Measurements from ENCODE around the gene MMD. TPM values are rescaled to one million over a fixed set of nuclear protein-coding genes. Genes with fewer than 3 reads are reported as not detected.
"Not testable (repeated sequence)": the region's sequence is repeated elsewhere in the genome, so short reads cannot be mapped to it uniquely, and the experiment has no call there.

MMD gene
- total RNA-seq, 2 experiments from 2014 or later: 28.9 to 34.0 TPM

DNA sequence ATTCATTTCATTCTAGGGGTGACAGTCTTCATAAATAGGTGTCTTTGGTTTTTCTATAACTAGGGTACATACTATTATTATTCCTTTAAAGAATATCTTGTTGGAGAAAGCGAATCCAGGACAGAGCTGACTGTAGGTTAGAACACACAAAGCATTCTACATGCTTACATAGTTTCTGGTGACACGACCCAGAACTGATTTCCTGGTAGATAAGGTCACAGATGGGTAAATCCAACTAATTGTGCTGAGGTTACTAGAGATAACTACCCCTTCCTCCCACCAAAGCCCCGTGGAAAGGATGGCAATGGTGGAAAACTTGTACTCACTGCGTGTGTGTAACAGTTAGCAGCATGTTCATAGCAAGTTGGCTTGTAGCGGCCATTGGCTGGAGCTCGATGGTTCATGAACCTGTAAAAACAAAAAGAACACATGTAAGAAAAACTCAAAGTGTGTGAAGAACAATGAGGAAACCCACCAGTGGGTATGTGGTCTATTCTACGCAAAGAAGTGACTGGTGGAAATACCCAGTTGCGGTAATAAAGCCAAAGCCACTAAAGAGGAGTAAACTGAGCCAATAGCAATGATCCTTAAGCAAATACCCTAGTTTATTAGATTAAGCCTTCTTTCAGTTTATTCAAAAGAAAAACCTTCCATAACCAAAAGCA lies 7.7 kb downstream of the MMD start:
- Mint-ChIP-seq H3K27me3 (no peaks in the 10 kb centered on the region), H3K4me1 (peaks cover 47% of the 10 kb centered on the region), H3K4me3 (no peak overlapping the region), H3K27ac (no peak overlapping the region), H3K9me3 (peaks cover 3% of the 10 kb centered on the region), H3K36me3 (ENCODE audit: low read depth) (peaks cover 69% of the 10 kb centered on the region)
- ChIA-PET POLR2A (no interaction called here), CTCF (no interaction called here)
- DNase-seq: no peak

DNA sequence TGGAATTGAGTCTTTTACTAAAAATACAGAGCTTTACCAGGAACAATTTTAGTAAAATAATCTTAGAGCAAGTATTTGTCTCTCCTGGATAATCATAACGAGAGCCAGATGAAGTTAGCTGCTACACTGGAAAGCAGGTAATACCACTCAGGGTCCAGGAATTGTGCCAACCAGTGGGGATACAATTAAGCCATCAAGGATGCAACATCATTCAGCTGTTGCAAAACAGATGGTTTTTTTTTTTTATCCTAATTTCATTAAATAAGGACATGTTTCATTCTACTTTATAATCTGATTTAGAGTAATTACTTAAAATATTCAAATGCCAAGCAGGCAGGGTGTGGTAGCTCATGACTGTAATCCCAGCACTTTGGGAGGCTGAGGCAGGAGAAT lies 10.2 kb downstream of the MMD start:
- H3K27ac Mint-ChIP-seq: no peak overlapping the region
- no peak overlapping the region for H3K4me3 Mint-ChIP-seq
- no peaks in the 10 kb centered on the region for H3K27me3 Mint-ChIP-seq
- ChIA-PET CTCF (interaction anchor here (2.1 kb wide), 1 partner anchor 10 kb away, joined by 8 read pairs; the partner anchor contains the start of gene MMD), POLR2A (no interaction called here)
- H3K9me3 Mint-ChIP-seq: no peaks in the 10 kb centered on the region
- DNase-seq: no peak
- H3K4me1 Mint-ChIP-seq: peaks cover 22% of the 10 kb centered on the region
- H3K36me3 Mint-ChIP-seq (ENCODE audit: low read depth): peaks cover 58% of the 10 kb centered on the region

DNA sequence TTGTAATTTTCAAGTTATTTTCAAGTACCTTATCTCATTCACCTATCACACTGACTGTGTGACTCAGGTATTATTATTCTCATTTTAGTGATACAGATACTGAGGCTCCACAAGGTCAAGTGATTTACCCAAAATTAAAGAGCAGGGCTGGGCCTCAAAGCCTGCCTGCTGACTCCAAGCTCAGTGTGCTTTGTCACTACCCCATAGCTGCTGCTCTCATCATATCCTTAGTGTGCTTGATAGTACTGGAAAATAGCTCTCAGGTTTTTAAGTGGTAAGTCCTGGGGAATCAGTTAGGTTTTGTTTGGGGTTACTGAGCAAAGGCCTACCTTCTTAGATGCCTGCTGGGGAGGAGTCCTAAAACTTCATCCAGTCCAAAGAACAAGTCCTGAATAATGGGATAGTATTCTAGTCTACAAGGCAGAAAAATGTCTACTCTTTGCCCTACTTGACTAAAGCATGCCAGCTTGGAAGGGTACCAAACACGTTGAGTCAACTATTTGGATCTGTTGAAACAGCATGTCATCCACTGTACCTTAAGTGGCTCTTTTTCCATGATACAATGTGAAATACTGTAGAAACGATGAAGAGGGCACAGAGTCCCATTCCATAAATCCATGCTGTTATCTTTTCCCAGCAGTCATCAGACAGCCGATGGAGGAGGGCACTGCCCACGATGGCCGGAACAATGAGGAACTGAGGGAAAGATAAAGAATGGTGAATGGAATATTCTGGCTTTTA lies 10.7 kb downstream of the MMD start:
- Mint-ChIP-seq H3K27ac (no peak overlapping the region), H3K36me3 (ENCODE audit: low read depth) (peaks cover 61% of the 10 kb centered on the region), H3K4me3 (no peak overlapping the region), H3K27me3 (no peaks in the 10 kb centered on the region), H3K9me3 (no peaks in the 10 kb centered on the region), H3K4me1 (peaks cover 18% of the 10 kb centered on the region)
- no peak for DNase-seq
- CTCF ChIA-PET: interaction anchor here (0.9 to 2.1 kb wide), 2 partner anchors 11 to 12 kb away, joined by 4 to 8 read pairs; partner anchors contain the start of gene MMD
- POLR2A ChIA-PET: no interaction called here

- ChIA-PET CTCF (no interaction called here), POLR2A (no interaction called here)
- Mint-ChIP-seq H3K27ac (no peak overlapping the region), H3K9me3 (no peaks in the 10 kb centered on the region), H3K27me3 (no peaks in the 10 kb centered on the region), H3K4me1 (peaks cover 7% of the 10 kb centered on the region), H3K4me3 (no peak overlapping the region), H3K36me3 (ENCODE audit: low read depth) (peaks cover 59% of the 10 kb centered on the region)
- DNase-seq: no peak
Measured at GRCh38 chr17:55409030-55409800, 12.4 kb downstream of the MMD start.

DNA sequence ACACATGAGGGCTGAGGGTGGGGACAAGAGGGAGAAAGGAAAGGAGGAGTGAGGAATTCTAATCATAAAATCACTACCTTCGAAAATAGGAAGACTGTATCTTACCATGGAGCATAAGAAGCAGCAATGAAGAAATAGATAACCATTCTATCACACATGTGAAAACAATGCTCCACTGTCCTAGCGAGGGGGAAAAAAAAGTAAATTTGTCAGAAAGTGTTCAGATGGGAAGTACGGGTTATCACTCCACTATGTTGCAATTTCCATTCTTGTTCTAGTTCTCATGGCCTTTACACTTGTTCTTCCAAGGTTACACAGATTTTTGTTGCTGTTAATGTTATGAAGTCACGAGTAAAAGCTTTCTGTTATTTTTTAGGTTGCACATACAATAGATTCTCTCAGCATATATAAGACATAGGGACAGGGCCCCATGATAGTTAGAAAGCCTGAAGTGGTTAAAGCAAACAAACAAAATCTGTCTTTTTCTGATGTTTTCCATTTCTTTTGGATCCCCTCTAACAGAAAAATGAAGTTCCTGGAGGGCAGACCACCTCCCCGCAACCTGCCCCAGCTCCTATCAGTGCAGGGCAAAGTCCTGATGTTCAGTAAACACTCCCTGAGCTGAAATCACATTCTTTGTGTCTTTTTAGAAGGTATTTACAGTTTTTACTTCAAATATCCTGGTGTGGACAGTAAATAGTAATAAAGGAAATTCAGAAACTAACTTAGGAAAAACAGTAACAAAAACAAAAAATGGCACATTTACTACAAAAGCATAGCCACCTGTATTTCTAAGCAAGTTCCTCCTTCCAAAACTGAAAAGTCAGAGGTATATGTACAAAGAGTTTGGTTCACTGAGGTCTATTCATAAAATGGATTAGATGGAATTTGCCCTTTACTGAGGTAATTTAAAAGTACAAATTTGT lies 13.7 kb downstream of the MMD start:
- no peak overlapping the region for H3K27ac Mint-ChIP-seq
- H3K36me3 Mint-ChIP-seq (ENCODE audit: low read depth): peaks cover 54% of the 10 kb centered on the region
- H3K4me1 Mint-ChIP-seq: no peaks in the 10 kb centered on the region
- DNase-seq: no peak
- H3K4me3 Mint-ChIP-seq: no peak overlapping the region
- no peaks in the 10 kb centered on the region for H3K9me3 Mint-ChIP-seq
- ChIA-PET POLR2A (no interaction called here), CTCF (interaction anchor here (2.0 kb wide), 1 partner anchor 10 kb away, joined by 8 read pairs; no protein-coding TSS in a partner anchor)
- H3K27me3 Mint-ChIP-seq: no peaks in the 10 kb centered on the region

DNA sequence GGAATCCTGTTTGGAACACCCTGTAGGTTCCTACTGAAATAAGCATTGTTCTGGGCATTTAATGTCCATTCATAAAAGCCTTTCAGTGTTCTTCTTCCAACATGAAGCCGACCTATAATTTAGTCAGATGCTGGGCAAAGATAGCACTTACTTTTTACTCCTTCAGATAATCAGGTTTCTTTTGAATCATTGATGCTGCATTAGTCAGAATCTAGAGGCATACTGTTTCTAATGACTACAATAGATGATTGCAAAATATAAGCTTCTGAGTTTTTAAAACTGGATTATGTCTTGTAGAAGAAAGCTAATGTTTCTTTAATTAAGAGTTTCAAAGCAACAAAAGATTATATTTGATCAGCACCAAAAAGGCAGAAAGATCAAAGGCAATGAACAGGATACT lies 16.0 kb downstream of the MMD start:
- Mint-ChIP-seq H3K9me3 (no peaks in the 10 kb centered on the region), H3K36me3 (ENCODE audit: low read depth) (peaks cover 50% of the 10 kb centered on the region), H3K27me3 (no peaks in the 10 kb centered on the region), H3K4me1 (no peaks in the 10 kb centered on the region), H3K4me3 (no peak overlapping the region), H3K27ac (no peak overlapping the region)
- DNase-seq: no peak
- CTCF ChIA-PET: interaction anchor here (0.9 to 2.0 kb wide), 3 partner anchors 12 to 25 kb away, joined by 3 to 8 read pairs (median 3); no protein-coding TSS in a partner anchor
- POLR2A ChIA-PET: no interaction called here

DNA sequence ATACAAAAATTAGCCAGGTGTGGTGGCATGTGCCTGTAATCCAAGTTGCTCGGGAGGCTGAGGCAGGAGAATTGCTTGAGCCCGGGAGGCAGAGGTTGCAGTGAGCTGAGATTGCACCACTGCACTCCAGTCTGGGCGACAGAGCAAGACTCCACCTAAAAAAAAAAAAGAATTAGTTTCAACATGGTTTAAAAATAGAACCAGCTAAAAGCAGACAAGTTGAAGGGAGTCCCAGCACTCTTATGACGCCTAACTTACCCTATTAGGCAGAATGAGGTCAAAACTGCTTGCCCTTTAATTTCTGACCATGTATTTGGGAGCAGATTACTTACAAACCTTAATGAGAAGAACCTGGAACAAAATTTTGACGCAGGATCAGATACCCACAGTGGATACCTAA lies 17.4 kb downstream of the MMD start:
- H3K9me3 Mint-ChIP-seq, H3K27me3 Mint-ChIP-seq, H3K27ac Mint-ChIP-seq, DNase-seq, H3K4me1 Mint-ChIP-seq, H3K4me3 Mint-ChIP-seq, POLR2A ChIA-PET: not testable (repeated sequence)
- peaks cover 53% of the 10 kb centered on the region for H3K36me3 Mint-ChIP-seq (ENCODE audit: low read depth)
- CTCF ChIA-PET: interaction anchor here (1.1 kb wide), 1 partner anchor 9 kb away, joined by 3 read pairs; no protein-coding TSS in a partner anchor

DNA sequence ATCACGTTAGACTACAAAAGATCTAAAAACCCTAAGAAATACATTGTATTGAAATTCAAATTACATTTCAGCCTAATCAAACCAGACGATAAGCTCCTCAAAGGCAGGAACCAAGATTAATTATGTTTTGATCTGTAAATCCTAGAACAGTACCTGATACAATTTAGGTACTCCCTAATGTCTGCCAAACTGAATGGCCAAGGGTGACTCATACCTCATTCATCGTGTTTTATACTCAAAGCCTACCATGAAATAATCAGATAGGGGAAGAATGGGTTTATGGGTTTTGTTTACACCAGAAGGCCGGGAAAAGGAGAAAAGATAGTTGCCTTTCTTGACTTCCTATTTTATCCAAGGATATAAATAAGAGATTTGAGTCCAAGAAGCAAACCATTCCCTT lies 19.3 kb downstream of the MMD start:
- ChIA-PET POLR2A (no interaction called here), CTCF (interaction anchor here (1.4 kb wide), 1 partner anchor 45 kb away, joined by 3 read pairs; no protein-coding TSS in a partner anchor)
- Mint-ChIP-seq H3K4me1 (no peaks in the 10 kb centered on the region), H3K27me3 (no peaks in the 10 kb centered on the region), H3K9me3 (no peaks in the 10 kb centered on the region), H3K27ac (no peak overlapping the region), H3K4me3 (no peak overlapping the region), H3K36me3 (ENCODE audit: low read depth) (peaks cover 56% of the 10 kb centered on the region)
- no peak for DNase-seq

DNA sequence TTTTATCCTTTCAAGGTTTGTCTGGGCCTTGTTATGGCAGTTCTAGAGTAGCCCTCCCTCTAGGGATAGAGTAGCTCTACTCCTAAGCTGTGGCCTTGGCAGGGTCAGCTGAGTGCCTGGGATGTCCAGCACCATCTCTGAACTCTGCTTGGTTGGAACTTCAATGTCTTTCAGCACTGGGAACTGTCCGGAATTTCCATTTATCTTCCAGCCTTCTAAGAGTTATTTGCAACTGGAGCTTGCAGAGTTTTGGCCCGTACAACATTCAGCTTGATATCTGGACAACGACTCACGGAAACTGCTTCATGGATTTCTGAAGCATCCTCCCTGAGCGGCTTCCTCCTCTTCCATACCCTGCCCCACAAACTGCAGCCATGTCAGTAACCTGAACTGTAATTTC lies 22.9 kb downstream of the MMD start:
- Mint-ChIP-seq H3K36me3 (ENCODE audit: low read depth) (peaks cover 50% of the 10 kb centered on the region), H3K4me3 (no peak overlapping the region), H3K9me3 (no peaks in the 10 kb centered on the region), H3K4me1 (no peaks in the 10 kb centered on the region), H3K27me3 (no peaks in the 10 kb centered on the region), H3K27ac (no peak overlapping the region)
- DNase-seq: no peak
- POLR2A ChIA-PET: no interaction called here
- CTCF ChIA-PET: interaction anchor here (0.8 kb wide), 1 partner anchor 12 kb away, joined by 4 read pairs; no protein-coding TSS in a partner anchor

- H3K27me3 Mint-ChIP-seq: no peaks in the 10 kb centered on the region
- CTCF ChIA-PET: interaction anchor here (1.8 kb wide), 1 partner anchor 22 kb away, joined by 7 read pairs; no protein-coding TSS in a partner anchor
- H3K9me3 Mint-ChIP-seq: no peaks in the 10 kb centered on the region
- H3K4me3 Mint-ChIP-seq: no peak overlapping the region
- no peak for DNase-seq
- no peak overlapping the region for H3K27ac Mint-ChIP-seq
- H3K4me1 Mint-ChIP-seq: no peaks in the 10 kb centered on the region
- POLR2A ChIA-PET: no interaction called here
- H3K36me3 Mint-ChIP-seq (ENCODE audit: low read depth): peaks cover 51% of the 10 kb centered on the region
Measured at GRCh38 chr17:55395803-55396505, 25.7 kb downstream of the MMD start.

DNA sequence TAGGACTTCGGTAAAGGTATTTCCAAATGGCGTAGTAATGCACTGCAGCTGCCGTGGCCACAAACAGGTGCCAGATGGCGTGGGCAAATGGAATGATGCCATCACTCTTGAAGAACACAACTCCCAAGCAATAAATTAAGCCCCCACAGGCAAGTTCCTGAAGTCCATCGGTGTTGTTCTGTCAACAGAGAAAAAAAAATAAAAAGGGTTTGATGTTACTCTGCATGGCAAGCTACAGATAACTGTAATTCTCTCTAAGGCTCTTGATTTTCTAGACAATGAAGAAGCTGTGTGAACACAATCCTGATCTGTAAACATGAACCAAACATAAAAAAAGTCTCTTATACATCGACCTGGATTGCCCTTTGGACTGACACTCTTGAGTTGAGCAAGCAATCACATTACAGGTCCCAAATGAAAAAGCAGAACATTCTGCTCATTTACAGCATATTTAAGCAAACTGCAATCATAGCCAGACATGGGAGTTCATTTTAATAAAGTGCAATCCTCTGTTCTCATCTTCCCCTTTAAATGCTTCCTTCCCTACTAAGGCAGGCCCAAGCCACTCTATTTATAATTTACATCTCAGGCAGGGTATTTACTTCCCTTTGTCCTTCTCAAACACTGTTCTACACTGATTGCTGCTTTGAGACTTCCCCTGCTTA lies 27.1 kb downstream of the MMD start:
- Mint-ChIP-seq H3K4me1 (no peaks in the 10 kb centered on the region), H3K36me3 (ENCODE audit: low read depth) (peaks cover 43% of the 10 kb centered on the region), H3K4me3 (no peak overlapping the region), H3K27ac (no peak overlapping the region), H3K9me3 (no peaks in the 10 kb centered on the region), H3K27me3 (no peaks in the 10 kb centered on the region)
- ChIA-PET CTCF (interaction anchor here (0.7 to 1.8 kb wide), 3 partner anchors 10 to 55 kb away, joined by 3 to 7 read pairs (median 3); no protein-coding TSS in a partner anchor), POLR2A (no interaction called here)
- DNase-seq: no peak

All from activated CD4-positive, alpha-beta T cell treated with anti-CD3 and anti-CD28 coated beads, Interleukin-2, amount 10 ng/mL, durations not matched to agents 7 days and 5 days (primary cell).